Vagina (tissue), 2 donors: ENCODE data around the gene RAB4B. TPM values are rescaled to one million over a fixed set of nuclear protein-coding genes. Genes with fewer than 3 reads are reported as not detected.

ENCODE experiments used
- DNase-seq, 2 donors: peaks; one replicate each; pipeline ENCODE4 v3.0.0-alpha.2; 2017; ENCODE audit errors: extremely low spot score in 2 of 2
- H3K27ac ChIP-seq: fragments of 200-600 bp; sonication (generic); one replicate; pipeline ENCODE4 v1.5.1; 2019
- H3K27me3 ChIP-seq: fragments of 200-600 bp; sonication (generic); one replicate; pipeline ENCODE4 v1.5.1; 2019
- H3K36me3 ChIP-seq, 2 donors: fragments of 200-600 bp; sonication (generic); one replicate each; pipeline ENCODE4 v1.5.1; 2017 to 2019
- H3K4me1 ChIP-seq: fragments of 200-600 bp; sonication (generic); one replicate; pipeline ENCODE4 v1.5.1; 2019
- H3K4me3 ChIP-seq, 2 donors: fragments of 200-600 bp; sonication (generic); 1 replicate in 1 of 2; 2 replicates in 1 of 2; pipeline ENCODE4 v1.5.1; 2016 to 2019
- H3K9me3 ChIP-seq: fragments of 200-600 bp; sonication (generic); one replicate; pipeline ENCODE4 v1.5.1; 2019
- POLR2A ChIP-seq, 2 donors: fragments of 450-650 bp; IDR thresholded peaks; one replicate each; pipeline ENCODE4 v1.6.1; 2017; ENCODE audit warnings: antibody characterized with exemption in 2 of 2, mild to moderate bottlenecking in 2 of 2, moderate library complexity in 2 of 2
- POLR2AphosphoS5 ChIP-seq, 2 donors: sonication (generic); formaldehyde crosslinking; IDR thresholded peaks; one replicate each; pipeline ENCODE4 v1.9.0; 2017; ENCODE audit warnings: antibody characterized with exemption in 2 of 2, mild to moderate bottlenecking in 2 of 2, low read depth in 1 of 2; ENCODE audit not compliant: insufficient read depth in 1 of 2
- intact Hi-C: fragments of 100-400 bp; cut with DNase I; formaldehyde crosslinking; loops from one replicate; pipeline ENCODE4 v1.15.1; 2023
- total RNA-seq: library from RNA; depleted of rRNA; stranded (reverse); fragments of >200 nt; gene quantifications from one replicate; pipeline ENCODE4 v1.2.3, GENCODE V29; 2016
- TF ChIP-seq, protein P1 (sequence below), 3 experiments: fragments of 450-650 bp in 2 of 3; fragments of 200-600 bp in 1 of 3; sonication (generic) in 1 of 3; IDR thresholded peaks; one replicate each; pipeline ENCODE4 v1.5.1; 2017 to 2019; ENCODE audit warnings: antibody characterized with exemption in 3 of 3, mild to moderate bottlenecking in 2 of 3, moderate library complexity in 2 of 3

The RAB4B gene
- total RNA-seq, 1 donor from 2014 or later = 22.3 TPM

DNA sequence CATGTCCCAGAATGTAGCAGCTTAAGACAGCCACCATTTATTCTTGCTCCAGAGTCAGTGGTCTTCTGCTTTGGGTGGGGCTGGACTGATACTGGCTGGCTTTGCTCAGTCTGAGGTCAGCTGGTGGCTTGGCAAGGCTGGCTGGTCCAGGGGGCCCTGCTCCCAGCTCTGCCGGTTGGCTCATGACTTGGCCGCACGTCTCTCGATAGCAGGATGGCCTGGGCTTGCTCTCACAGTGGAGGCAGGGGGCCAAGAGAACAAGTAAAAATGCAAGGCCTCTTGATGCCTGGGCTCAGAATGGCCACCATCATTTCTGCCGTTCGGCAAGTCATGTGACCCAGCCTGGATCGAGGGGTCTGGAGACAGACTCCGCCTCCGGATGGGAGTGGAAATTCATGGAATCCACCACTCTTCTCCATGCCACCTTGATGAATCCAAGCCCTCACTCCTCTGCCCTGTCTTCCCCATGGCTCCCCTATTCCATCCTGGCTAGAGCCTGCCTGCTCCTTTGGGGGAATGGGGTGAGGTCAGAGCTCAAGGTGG lies 40.9 kb upstream of the RAB4B start:
- intact Hi-C loops = no loop called here
- peaks cover 0 to 80% of the 10 kb centered on the region in 2 donors for H3K36me3 ChIP-seq
- DNase-seq = no peak

DNA sequence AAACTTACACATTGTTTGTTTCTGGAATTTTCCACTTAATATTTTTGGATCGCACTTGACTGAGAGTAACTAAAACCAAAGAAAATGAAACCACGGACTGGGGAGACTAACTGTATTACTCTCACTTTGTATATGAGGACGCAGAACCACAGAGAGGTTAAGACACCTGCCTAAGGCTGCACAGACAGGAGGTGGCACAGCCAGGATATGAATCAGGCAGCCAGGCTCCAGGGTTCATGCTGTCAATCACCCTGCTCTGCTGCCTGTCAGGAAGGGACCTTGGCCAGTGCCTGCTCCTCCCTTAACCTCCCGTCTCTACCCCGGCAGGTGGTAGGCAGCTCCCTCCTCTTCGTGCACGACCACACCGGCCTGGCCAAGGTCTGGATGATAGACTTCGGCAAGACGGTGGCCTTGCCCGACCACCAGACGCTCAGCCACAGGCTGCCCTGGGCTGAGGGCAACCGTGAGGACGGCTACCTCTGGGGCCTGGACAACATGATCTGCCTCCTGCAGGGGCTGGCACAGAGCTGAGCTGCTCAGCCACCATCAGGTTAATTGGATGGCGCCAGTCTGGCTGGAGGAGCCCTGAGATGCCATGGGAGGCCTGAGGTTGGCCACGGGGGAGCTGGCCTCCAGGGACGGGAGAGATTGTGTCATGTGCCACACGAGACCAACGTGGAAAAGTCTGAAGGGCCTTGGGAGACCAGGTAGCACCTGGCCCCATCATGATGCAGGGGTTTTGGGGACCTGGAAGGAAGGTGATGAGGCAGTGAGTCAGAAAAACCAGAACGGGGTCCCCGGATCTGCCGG lies 38.8 kb upstream of the RAB4B start:
- intact Hi-C loops = no loop called here
- Histone ChIP-seq H3K27ac (peak overlapping the region; percentile 72), H3K27me3 (no peaks in the 10 kb centered on the region), H3K9me3 (no peaks in the 10 kb centered on the region), H3K4me1 (peaks cover 33% of the 10 kb centered on the region), H3K36me3 (peaks cover 0 to 59% of the 10 kb centered on the region in 2 donors), H3K4me3 (no peak overlapping the region)
- no peak for TF ChIP-seq POLR2AphosphoS5 (IDR thresholded peaks at IDR 0.05; ENCODE audit: insufficient read depth in 1 of 2, low read depth in 1 of 2)
- TF ChIP-seq POLR2A (IDR thresholded peaks at IDR 0.05) = no peak
- TF ChIP-seq, protein P1, sequence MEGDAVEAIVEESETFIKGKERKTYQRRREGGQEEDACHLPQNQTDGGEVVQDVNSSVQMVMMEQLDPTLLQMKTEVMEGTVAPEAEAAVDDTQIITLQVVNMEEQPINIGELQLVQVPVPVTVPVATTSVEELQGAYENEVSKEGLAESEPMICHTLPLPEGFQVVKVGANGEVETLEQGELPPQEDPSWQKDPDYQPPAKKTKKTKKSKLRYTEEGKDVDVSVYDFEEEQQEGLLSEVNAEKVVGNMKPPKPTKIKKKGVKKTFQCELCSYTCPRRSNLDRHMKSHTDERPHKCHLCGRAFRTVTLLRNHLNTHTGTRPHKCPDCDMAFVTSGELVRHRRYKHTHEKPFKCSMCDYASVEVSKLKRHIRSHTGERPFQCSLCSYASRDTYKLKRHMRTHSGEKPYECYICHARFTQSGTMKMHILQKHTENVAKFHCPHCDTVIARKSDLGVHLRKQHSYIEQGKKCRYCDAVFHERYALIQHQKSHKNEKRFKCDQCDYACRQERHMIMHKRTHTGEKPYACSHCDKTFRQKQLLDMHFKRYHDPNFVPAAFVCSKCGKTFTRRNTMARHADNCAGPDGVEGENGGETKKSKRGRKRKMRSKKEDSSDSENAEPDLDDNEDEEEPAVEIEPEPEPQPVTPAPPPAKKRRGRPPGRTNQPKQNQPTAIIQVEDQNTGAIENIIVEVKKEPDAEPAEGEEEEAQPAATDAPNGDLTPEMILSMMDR (IDR thresholded peaks at IDR 0.05) = no peak
- no peak for DNase-seq

More for the DNA sequence above, 40.9 kb upstream of the RAB4B start:
- peak overlapping the region; percentile 33 for H3K27ac ChIP-seq
- no peak overlapping the region for H3K4me3 ChIP-seq
- no peaks in the 10 kb centered on the region for H3K9me3 ChIP-seq
- peaks cover 33% of the 10 kb centered on the region for H3K4me1 ChIP-seq
- H3K27me3 ChIP-seq = no peaks in the 10 kb centered on the region
- TF ChIP-seq POLR2AphosphoS5 (IDR thresholded peaks at IDR 0.05; ENCODE audit: insufficient read depth in 1 of 2, low read depth in 1 of 2) = peak in 1 of 2 donors; percentile 21
- TF ChIP-seq, protein P1 (IDR thresholded peaks at IDR 0.05) = no peak
- TF ChIP-seq POLR2A (IDR thresholded peaks at IDR 0.05) = no peak

- intact Hi-C loops = no loop called here
- peaks cover 0 to 51% of the 10 kb centered on the region in 2 donors for H3K36me3 ChIP-seq
- TF ChIP-seq POLR2A (IDR thresholded peaks at IDR 0.05) (no peak), POLR2AphosphoS5 (IDR thresholded peaks at IDR 0.05; ENCODE audit: insufficient read depth in 1 of 2, low read depth in 1 of 2) (peak in 1 of 2 donors; percentile 69)
- TF ChIP-seq, protein P1 (IDR thresholded peaks at IDR 0.05) = no peak
- no peaks in the 10 kb centered on the region for H3K9me3 ChIP-seq
- peak overlapping the region in 1 of 2 donors; percentile 25 for H3K4me3 ChIP-seq
- no peak for DNase-seq
- H3K27ac ChIP-seq = peak overlapping the region; percentile 72
- H3K27me3 ChIP-seq = no peaks in the 10 kb centered on the region
- H3K4me1 ChIP-seq = peaks cover 33% of the 10 kb centered on the region
Observed at GRCh38 chr19:40739871-40740703, 38.0 kb upstream of the RAB4B start.

GRCh38 chr19:40740747-40741146 lies 37.3 kb upstream of the RAB4B start:
- H3K9me3 ChIP-seq = no peaks in the 10 kb centered on the region
- H3K27ac ChIP-seq = peak overlapping the region; percentile 72
- peaks cover 33% of the 10 kb centered on the region for H3K4me1 ChIP-seq
- intact Hi-C loops = no loop called here
- no peaks in the 10 kb centered on the region for H3K27me3 ChIP-seq
- H3K36me3 ChIP-seq = peaks cover 0 to 44% of the 10 kb centered on the region in 2 donors
- DNase-seq = no peak
- peak overlapping the region in 1 of 2 donors; percentile 25 for H3K4me3 ChIP-seq
- TF ChIP-seq, protein P1 (IDR thresholded peaks at IDR 0.05) = no peak
- TF ChIP-seq POLR2AphosphoS5 (IDR thresholded peaks at IDR 0.05; ENCODE audit: insufficient read depth in 1 of 2, low read depth in 1 of 2) (peak; percentile 35 to 83), POLR2A (IDR thresholded peaks at IDR 0.05) (peak in 1 of 2 donors; percentile 19)
